ENCODE data around the gene CDK2. TPM values are rescaled to one million over a fixed set of nuclear protein-coding genes. Genes with fewer than 3 reads are reported as not detected.
A peak's percentile ranks its signal among the peaks of the same experiment; 100 is the strongest.
"Not testable (repeated sequence)": the region's sequence is repeated elsewhere in the genome, so short reads cannot be mapped to it uniquely, and the experiment has no call there.

CDK2 gene
- polyA plus RNA-seq, 1 donor = 69.2 TPM

- no peak for DNase-seq
These were observed 11.8 kb downstream of the CDK2 start for GRCh38 chr12:55978393-55978792.

DNA sequence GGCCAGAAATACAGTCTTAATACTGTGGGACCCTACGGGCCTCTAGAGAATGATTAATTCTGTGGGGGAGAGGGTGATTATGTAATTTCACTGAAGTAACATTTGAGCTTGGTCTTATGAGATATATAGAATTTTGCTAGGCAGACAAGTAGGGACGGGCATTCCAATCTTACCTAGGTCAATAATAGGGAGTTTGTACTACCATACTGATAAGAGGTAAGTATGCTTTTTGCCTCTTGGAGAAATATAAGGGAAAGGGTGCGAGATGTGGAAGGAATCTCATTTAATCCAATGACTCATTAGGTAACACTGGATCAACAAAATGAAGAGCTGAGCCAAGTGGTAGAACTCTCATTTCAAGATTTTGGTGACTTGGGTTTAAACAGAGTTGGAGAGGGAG is 12.4 kb downstream of the CDK2 start:
- no peak for DNase-seq

GRCh38 chr12:55981882-55982281 is 15.3 kb downstream of the CDK2 start:
- DNase-seq = not testable (repeated sequence)

- no peak for DNase-seq
These were observed 15.8 kb downstream of the CDK2 start for GRCh38 chr12:55982319-55982936.

DNA sequence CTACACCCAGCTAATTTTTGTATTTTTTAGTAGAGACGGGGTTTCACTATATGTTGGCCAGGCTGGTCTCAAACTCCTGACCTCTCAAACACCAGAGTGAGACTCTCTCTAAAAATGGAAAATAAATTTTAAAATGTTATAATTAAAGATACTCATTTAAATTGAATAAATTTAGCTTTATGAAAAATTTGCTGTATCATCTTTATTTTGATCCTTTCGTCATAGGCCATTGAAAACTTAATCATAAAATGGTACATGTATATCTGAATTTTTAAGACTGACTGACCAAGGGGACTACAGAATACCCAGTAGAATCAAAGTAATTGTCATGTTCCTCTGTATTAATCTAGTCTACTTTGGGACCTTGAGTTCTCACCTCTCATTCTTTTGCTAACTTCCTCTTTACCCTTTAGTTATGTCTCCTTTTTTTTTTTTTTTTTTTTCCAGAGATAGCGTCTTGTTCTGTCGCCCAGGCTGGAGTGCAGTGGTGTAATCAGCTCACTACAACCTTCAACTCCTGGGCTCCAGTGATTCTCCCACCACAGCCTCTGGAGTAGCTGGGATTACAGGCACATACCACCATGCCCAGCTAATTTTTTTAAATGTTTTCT is 16.7 kb downstream of the CDK2 start:
- no peak for DNase-seq

DNA sequence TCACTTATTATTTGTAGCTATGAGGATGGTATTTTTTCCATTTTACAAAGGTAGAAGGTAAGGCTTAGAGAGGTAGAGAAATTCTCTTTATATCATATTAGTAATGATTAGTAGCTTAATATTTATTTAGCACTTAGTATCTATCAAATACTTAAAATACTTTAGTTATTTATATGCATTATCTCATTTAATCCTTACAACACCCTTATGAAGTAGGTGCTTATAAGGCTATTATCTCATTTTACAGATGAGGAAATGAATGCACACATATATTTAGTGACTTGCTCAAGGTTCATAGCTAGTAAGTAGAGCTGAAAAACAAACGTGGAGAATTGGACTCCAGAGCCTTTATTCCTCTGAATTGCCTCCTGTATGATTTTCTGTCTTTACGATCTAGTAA is 18.2 kb downstream of the CDK2 start:
- DNase-seq = no peak

GRCh38 chr12:55985341-55985740 is 18.7 kb downstream of the CDK2 start:
- DNase-seq = no peak

GRCh38 chr12:55985976-55986375 is 19.3 kb downstream of the CDK2 start:
- not testable (repeated sequence) for DNase-seq

GRCh38 chr12:55991110-55991509 is 24.5 kb downstream of the CDK2 start:
- DNase-seq = no peak

GRCh38 chr12:55993230-55993853 is 26.7 kb downstream of the CDK2 start:
- no peak for DNase-seq

DNA sequence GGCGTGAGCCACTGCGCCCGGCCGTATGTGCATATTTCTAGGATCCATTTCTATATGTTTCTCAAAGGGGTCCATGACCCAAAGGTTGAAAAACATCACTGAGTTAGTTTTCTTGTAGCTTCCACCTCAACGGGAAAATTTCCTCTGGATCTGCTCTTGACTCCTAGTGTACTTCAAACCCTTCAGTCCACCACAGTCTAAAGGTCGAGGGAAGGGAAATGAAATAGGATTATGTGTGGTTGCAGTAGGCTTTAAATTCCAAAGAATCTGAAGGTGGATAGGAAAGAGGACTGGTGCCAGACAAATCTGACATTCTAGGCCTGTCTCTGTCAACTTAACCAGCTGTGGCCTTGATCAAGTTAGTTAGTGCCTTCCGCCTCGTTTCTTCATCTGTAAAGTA is 28.7 kb downstream of the CDK2 start:
- DNase-seq = no peak

DNA sequence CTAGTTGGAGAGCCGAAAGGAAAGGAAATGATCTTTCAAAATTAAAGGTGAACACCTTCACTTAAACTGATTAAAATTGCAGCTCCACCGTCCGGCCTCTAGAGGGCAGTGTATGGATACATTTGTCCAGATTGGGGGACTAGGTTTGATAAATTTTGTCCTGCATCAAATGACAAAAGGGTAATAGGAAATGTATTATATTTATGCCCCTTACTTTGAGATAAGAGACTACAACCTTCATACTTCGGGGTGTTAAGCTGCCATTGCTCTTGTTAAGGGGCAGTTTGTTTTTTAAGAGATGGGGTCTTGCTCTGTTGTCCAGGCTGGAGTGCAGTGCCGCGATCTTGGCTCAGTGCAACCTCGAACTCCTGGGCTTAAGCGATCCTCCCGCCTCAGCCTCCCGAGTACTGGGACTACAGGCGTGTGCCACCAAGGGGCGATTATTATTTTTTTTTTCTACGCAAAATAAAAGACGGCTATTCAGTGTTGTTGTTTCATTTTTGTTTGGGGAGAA is 29.6 kb downstream of the CDK2 start:
- peak; percentile 79 for DNase-seq

DNA sequence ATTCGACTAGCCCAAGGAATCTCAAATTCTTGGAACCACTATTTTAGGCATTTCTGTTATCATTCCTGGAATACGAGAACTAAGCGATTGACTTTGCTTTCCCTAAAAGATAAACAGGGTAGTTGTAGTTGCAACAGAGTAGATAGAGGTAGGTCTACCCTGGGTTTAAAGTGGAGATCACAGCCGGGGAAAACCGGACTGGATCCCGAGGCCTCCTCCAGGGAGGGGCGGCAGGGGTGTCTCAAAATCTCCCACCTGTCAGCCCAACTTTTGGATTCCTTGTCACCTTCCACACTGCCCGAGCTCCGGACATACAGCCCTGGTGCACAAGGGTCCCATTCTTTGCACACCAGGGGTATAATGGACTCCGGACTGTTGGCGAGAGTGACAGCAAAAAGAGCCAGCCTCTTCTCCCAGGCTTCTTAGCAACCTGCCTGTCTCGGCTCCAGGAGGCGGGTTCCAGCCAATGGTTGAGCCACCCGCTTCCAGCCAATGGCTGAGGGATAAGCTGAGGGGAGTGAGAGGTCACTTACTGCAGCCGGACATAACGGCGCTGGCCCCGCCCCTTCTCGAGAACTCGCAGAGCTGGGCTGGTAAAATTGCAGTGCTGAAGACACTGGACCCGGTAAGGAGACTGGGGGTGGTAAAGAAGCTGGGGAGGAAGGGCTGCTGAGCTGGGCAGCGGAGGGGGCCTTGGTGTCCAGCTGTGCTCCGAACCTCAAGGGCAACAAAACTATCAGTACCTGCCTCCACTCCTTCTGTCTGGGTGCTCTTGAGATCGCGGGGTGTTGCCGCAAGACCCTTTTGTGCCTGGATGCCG is 30.3 kb downstream of the CDK2 start, which contains the start of gene SUOX:
SUOX (plus strand) TSS at position 562 of the 820 bp plus-strand sequence. CDS start 4,946 bp downstream, outside the sequence.
- DNase-seq = peak; percentile 96

GRCh38 chr12:55997535-55997859 is 30.9 kb downstream of the CDK2 start:
- DNase-seq = no peak

- not testable (repeated sequence) for DNase-seq
These were observed 32.9 kb downstream of the CDK2 start for GRCh38 chr12:55999522-55999921.

- DNase-seq = not testable (repeated sequence)
These were observed 33.4 kb downstream of the CDK2 start for GRCh38 chr12:55999999-56000540.

GRCh38 chr12:56001487-56002100 is 35.0 kb downstream of the CDK2 start:
- no peak for DNase-seq

DNA sequence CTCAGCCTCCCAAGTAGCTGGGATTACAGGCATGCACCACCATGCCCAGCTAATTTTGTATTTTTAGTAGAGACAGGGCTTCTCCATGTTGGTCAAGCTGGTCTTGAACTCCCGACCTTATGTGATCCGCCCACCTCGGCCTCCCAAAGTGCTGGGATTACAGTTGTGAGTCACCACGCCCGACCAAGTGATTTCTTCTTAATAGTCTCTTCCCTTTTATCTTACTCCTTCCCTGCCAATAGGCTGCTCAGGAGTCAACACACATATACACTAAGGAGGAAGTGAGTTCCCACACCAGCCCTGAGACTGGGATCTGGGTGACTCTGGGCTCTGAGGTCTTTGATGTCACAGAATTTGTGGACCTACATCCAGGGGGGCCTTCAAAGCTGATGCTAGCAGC is 36.7 kb downstream of the CDK2 start:
- not testable (repeated sequence) for DNase-seq

- DNase-seq = no peak
These were observed 37.6 kb downstream of the CDK2 start for GRCh38 chr12:56004211-56004610.

GRCh38 chr12:56007564-56008559 is 41.2 kb downstream of the CDK2 start:
- peak; percentile 71 for DNase-seq

Measured in left kidney (tissue), 2 donors.